B cell (primary cell): ENCODE results near the gene CRAT. TPM values are rescaled to one million over a fixed set of nuclear protein-coding genes. Genes with fewer than 3 reads are reported as not detected.

Source experiments
- ATAC-seq: fragments of 200-7000 bp; cut with Tn5 transposase; one replicate; pipeline ENCODE4 v1.10.0; 2021; ENCODE audit warnings: low read depth, mild to moderate bottlenecking, moderate number of reproducible peaks, moderate library complexity
- CTCF ChIA-PET: fragments of 350-600 bp; sonication (Branson Sonifier 250); formaldehyde crosslinking; loops from one replicate; lab custom pipeline; 2021; ENCODE audit warnings: antibody characterized with exemption, inconsistent platforms; lab: Charles Lee
- POLR2A ChIA-PET: fragments of 350-600 bp; sonication (Branson Sonifier 250); formaldehyde crosslinking; loops from one replicate; lab custom pipeline; 2021; ENCODE audit warnings: antibody characterized with exemption; lab: Charles Lee
- DNase-seq: peaks from one replicate; pipeline ENCODE4 v3.0.0; 2013
- H2AFZ ChIP-seq: 2 replicates; pipeline ENCODE4 v1.6.1; 2012; ENCODE audit warnings: mild to moderate bottlenecking, low read depth, low read length; ENCODE audit not compliant: insufficient read depth, poor library complexity, severe bottlenecking
- H3K27ac ChIP-seq, 2 donors: 1 replicate in 1 of 2; 2 replicates in 1 of 2; pipeline ENCODE4 v1.5.1; 2012 to 2013; ENCODE audit warnings: low read length in 2 of 2, mild to moderate bottlenecking in 2 of 2, moderate library complexity in 1 of 2
- H3K27me3 ChIP-seq, 4 experiments: fragments of 200-600 bp in 1 of 4; sonication (generic) in 1 of 4; replicated peaks in 1 of 4; 1 replicate in 2 of 4; 2 replicates in 2 of 4; pipeline versions ENCODE4 v1.6.1 to v1.7.0; 2013 to 2016; ENCODE audit warnings: low read length in 3 of 4, mild to moderate bottlenecking in 2 of 4, mixed read lengths in 1 of 4, moderate library complexity in 1 of 4; ENCODE audit not compliant: insufficient read depth in 4 of 4, control insufficient read depth in 3 of 4; ENCODE audit errors: control extremely low read depth in 1 of 4
- H3K36me3 ChIP-seq, 2 experiments: replicated peaks in 1 of 2; 1 replicate in 1 of 2; 2 replicates in 1 of 2; pipeline versions ENCODE4 v1.6.1 to v1.7.1; 2013; ENCODE audit warnings: low read length in 1 of 2; ENCODE audit not compliant: insufficient read depth in 2 of 2, control insufficient read depth in 1 of 2; ENCODE audit errors: control extremely low read depth in 1 of 2, extremely low read depth in 1 of 2
- H3K4me1 ChIP-seq, 2 donors: fragments of 200-600 bp in 1 of 2; sonication (generic) in 1 of 2; 1 replicate in 1 of 2; 2 replicates in 1 of 2; pipeline versions ENCODE4 v1.5.1 to v1.6.1; 2013 to 2017; ENCODE audit warnings: low read length in 2 of 2; ENCODE audit not compliant: control insufficient read depth in 2 of 2, insufficient read depth in 2 of 2
- H3K4me2 ChIP-seq: replicated peaks from 2 replicates; pipeline ENCODE3; 2012; ENCODE audit warnings: mild to moderate bottlenecking, low read depth, low read length; ENCODE audit not compliant: poor library complexity, severe bottlenecking
- H3K4me3 ChIP-seq, 5 experiments: fragments of 200-600 bp in 1 of 5; sonication (generic) in 1 of 5; 1 replicate in 3 of 5; 2 replicates in 2 of 5; pipeline versions ENCODE4 v1.5.1 to v1.7.0; 2011 to 2016; ENCODE audit warnings: low read length in 4 of 5, mild to moderate bottlenecking in 4 of 5, low read depth in 2 of 5, control low read depth in 1 of 5, moderate library complexity in 1 of 5; ENCODE audit not compliant: insufficient read depth in 1 of 5; ENCODE audit errors: control extremely low read depth in 1 of 5, extremely low read depth in 1 of 5
- H3K79me2 ChIP-seq: fragments of 200-600 bp; sonication (generic); one replicate; pipeline ENCODE4 v1.6.0; 2016; ENCODE audit warnings: low read length; ENCODE audit not compliant: control insufficient read depth, insufficient read depth
- H3K9ac ChIP-seq: fragments of 200-600 bp; sonication (generic); 2 replicates; pipeline ENCODE4 v1.6.1; 2017; ENCODE audit warnings: mild to moderate bottlenecking, low read length, moderate library complexity
- H3K9me3 ChIP-seq, 3 donors: one replicate each; pipeline versions ENCODE4 v1.6.1 to v1.7.1; 2013; ENCODE audit warnings: low read length in 2 of 3; ENCODE audit not compliant: control insufficient read depth in 2 of 3, insufficient read depth in 1 of 3; ENCODE audit errors: control extremely low read depth in 1 of 3
- H4K20me1 ChIP-seq: 2 replicates; pipeline ENCODE4 v1.6.0; 2012; ENCODE audit warnings: mild to moderate bottlenecking, low read length; ENCODE audit not compliant: insufficient read depth, control insufficient read depth, poor library complexity, severe bottlenecking
- H3K27ac Mint-ChIP-seq: one replicate; pipeline ENCODE4 v1.8.0; 2021; ENCODE audit warnings: mixed read lengths
- H3K27me3 Mint-ChIP-seq: one replicate; pipeline ENCODE4 v1.8.0; 2021; ENCODE audit warnings: mixed read lengths
- H3K4me1 Mint-ChIP-seq: one replicate; pipeline ENCODE4 v1.8.0; 2021; ENCODE audit warnings: mixed read lengths
- H3K4me3 Mint-ChIP-seq: one replicate; pipeline ENCODE4 v1.8.0; 2021; ENCODE audit warnings: mixed read lengths
- H3K9me3 Mint-ChIP-seq: one replicate; pipeline ENCODE4 v1.8.0; 2022; ENCODE audit warnings: mixed read lengths; ENCODE audit not compliant: insufficient read depth
- CTCF ChIP-seq: fragments of 200-600 bp; IDR thresholded peaks from one replicate; pipeline ENCODE4 v1.8.0; 2022; ENCODE audit warnings: antibody characterized with exemption, mild to moderate bottlenecking
- EZH2 ChIP-seq: IDR thresholded peaks from 2 replicates; pipeline ENCODE4 v1.6.1; 2012; ENCODE audit warnings: borderline replicate concordance, low read depth, mild to moderate bottlenecking, moderate library complexity, low read length; ENCODE audit not compliant: insufficient read depth, poor library complexity, severe bottlenecking
- WGBS: methylation state at CpG from one replicate; pipeline ENCODE4 v1.1.5; 2013; ENCODE audit warnings: missing lambda C conversion rate; ENCODE audit not compliant: insufficient coverage; 5-methylcytosine and 5-hydroxymethylcytosine counted together
- intact Hi-C: fragments of 100-400 bp; cut with micrococcal nuclease; formaldehyde crosslinking; loops from one replicate; pipeline ENCODE4 v1.10.0; 2022
- polyA plus RNA-seq: library from polyadenylated mRNA; depleted of rRNA; stranded (reverse); fragments of >200 nt; gene quantifications from 2 replicates; pipeline ENCODE4 v1.2.3, GENCODE V29; 2012
- total RNA-seq, 2 donors: library from RNA; stranded (reverse); fragments of 120-200 nt in 1 of 2; gene quantifications; 1 replicate in 1 of 2; 2 replicates in 1 of 2; pipeline versions ENCODE4 v1.2.3 to v1.2.4, GENCODE V29; 2013 to 2022

CRAT gene
- total and polyA plus RNA-seq, 2 donors (not counting 1 experiment from before 2014, with no cell fraction given): 8.0 to 14.1 TPM

GRCh38 chr9:129093602-129094386 lies 16.8 kb downstream of the CRAT start:
- Mint-ChIP-seq H3K4me3 (no peak overlapping the region), H3K4me1 (no peaks in the 10 kb centered on the region), H3K27me3 (no peaks in the 10 kb centered on the region), H3K9me3 (no peaks in the 10 kb centered on the region), H3K27ac (no peak overlapping the region)
- Histone ChIP-seq H2AFZ (no peak overlapping the region), H3K27me3 (no peaks in the 10 kb centered on the region), H3K36me3 (peaks cover 0 to 14% of the 10 kb centered on the region in 2 experiments), H4K20me1 (no peaks in the 10 kb centered on the region), H3K9ac (no peak overlapping the region), H3K4me2 (no peak overlapping the region), H3K4me1 (no peaks in the 10 kb centered on the region), H3K4me3 (no peak overlapping the region), H3K79me2 (no peaks in the 10 kb centered on the region), H3K27ac (no peak overlapping the region), H3K9me3 (no peaks in the 10 kb centered on the region)
- intact Hi-C loops: no loop called here
- DNase-seq (no peak), ATAC-seq (no peak)
- WGBS: 88% methylated on average over 15 of the region's 20 CpGs
- TF ChIP-seq CTCF (no peak), EZH2 (no peak)
- CTCF ChIA-PET: interaction anchor here (0.7 kb wide), 1 partner anchor 88 kb away, joined by 3 read pairs; no protein-coding TSS in a partner anchor
- POLR2A ChIA-PET: no interaction called here

GRCh38 chr9:129089246-129089645 lies 21.3 kb downstream of the CRAT start:
- WGBS: 100% methylated on average over 11 of the region's 15 CpGs
- peaks cover 21% of the 10 kb centered on the region for H3K79me2 ChIP-seq
- Mint-ChIP-seq H3K4me1 (no peaks in the 10 kb centered on the region), H3K9me3 (no peaks in the 10 kb centered on the region), H3K27ac (no peak overlapping the region), H3K4me3 (no peak overlapping the region), H3K27me3 (no peaks in the 10 kb centered on the region)
- H2AFZ ChIP-seq: no peak overlapping the region
- DNase-seq: no peak
- no peak overlapping the region for H3K4me3 ChIP-seq
- no peak overlapping the region for H3K9ac ChIP-seq
- H4K20me1 ChIP-seq: peaks cover 1% of the 10 kb centered on the region
- no peaks in the 10 kb centered on the region for H3K27me3 ChIP-seq
- no peaks in the 10 kb centered on the region for H3K4me1 ChIP-seq
- TF ChIP-seq EZH2 (no peak), CTCF (no peak)
- no peak overlapping the region for H3K27ac ChIP-seq
- intact Hi-C loops: loop anchor here (10.0 kb wide), 1 partner anchor 1024 kb away; the partner anchor contains the start of genes NAIF1 and SLC25A25
- no peak overlapping the region for H3K4me2 ChIP-seq
- peaks cover 0 to 36% of the 10 kb centered on the region in 2 experiments for H3K36me3 ChIP-seq
- ChIA-PET CTCF (no interaction called here), POLR2A (no interaction called here)
- H3K9me3 ChIP-seq: no peaks in the 10 kb centered on the region
- no peak for ATAC-seq
